GM21390 (cell line): Measurements from ENCODE around the gene SPATA32.
"Not testable (repeated sequence)": the region's sequence is repeated elsewhere in the genome, so short reads cannot be mapped to it uniquely, and the experiment has no call there.

Experiments
- ATAC-seq: cut with Tn5 transposase; IDR thresholded peaks from one replicate; pipeline ENCODE4 v1.9.1; 2021; ENCODE audit not compliant: unreplicated experiment

Gene SPATA32

DNA sequence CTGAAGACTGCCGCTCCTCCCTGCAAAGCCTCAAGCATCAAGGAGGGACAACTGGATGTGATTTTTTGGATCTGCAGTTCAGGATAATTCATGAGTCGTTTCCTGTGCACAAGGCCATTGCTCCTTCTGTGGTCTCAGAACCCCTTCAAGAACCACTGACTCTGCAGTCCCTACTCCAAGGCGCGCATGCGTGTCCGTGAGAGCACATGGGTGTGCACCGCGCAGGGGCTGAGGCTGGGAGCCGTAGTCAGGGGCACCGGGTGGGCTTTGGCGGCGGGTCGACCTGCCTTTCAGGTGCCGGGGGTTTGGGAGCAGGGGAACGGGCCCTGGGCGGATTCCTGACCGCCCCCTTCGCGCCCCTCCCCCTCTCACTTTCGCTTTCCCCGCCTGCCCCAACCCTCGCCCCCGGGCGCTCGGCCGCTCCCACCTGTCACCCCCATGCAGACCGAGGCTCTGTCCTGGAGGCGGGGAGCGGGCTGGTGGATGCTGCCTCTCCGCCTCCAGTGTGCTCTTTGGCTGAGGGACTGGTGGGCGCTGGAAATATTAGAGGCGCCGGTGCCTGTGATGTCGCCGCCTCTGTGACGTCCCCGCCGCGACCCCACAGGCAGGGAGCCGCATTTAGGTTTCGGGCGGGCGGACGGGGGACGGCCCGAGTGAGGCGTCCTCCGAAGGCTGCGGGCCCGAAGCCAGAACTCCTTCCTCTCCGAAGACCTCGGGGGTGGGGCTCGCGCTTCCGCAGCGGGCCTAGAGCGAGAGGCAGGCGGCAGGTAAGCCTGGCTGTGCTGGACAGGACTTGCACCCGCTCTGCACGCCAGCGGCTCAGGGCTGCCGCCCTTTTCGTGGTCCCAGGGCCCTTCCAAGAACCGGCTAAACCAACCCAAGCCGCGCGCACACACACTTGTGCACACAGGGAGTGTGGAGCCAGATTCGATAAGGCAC, at the start of gene SPATA32:
TSS of gene SPATA32 (minus strand) at position 518 of the 939 bp plus-strand sequence. CDS start at position 440, 78 bp downstream.
- ATAC-seq: no peak

GRCh38 chr17:45311401-45311759, 49.5 kb upstream of the SPATA32 start:
- no peak for ATAC-seq

DNA sequence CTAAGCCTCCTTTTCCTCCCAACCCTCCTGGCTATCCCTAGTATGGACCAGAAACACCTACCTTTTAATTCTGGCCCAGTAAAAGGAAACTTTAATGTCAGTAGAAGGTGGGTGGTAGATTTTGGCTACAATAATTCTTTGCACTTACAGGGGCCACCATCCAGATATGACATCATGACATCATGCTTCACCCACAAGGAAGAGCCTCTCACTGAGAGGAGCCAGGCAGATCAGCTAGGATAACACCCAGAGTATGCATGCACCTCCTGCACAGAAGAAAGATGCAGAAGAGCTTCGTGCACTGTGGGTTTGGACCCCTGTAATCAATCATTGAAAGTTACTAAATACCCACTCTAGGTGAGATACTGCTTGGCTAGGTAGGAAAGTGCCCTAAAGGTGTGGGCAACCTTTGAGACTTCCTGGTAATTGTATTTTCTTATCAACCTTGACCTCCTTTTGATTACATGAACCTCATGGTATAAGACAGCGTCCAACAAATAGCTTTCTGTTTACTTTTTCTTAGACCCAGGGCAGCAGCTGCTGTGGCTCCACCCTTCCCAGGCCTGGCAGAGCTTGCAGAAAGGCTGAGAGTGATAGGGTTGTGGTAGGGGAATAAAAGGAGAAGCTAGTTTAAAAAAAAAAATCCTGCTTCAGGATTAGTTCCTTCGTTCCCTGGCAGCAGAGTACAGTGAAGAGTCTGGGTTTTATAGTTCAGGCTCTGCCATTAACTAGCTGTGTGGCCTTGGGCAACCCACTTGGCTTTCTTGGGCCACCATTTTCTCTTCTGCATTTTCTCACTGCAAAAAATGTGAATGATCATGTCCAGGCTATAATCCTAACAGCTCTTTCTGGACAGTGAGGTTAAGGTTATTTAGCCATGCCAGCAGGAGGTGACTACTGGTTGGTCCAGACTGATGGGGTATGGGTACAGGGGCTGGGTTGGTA, 48.8 kb upstream of the SPATA32 start:
- no peak for ATAC-seq

DNA sequence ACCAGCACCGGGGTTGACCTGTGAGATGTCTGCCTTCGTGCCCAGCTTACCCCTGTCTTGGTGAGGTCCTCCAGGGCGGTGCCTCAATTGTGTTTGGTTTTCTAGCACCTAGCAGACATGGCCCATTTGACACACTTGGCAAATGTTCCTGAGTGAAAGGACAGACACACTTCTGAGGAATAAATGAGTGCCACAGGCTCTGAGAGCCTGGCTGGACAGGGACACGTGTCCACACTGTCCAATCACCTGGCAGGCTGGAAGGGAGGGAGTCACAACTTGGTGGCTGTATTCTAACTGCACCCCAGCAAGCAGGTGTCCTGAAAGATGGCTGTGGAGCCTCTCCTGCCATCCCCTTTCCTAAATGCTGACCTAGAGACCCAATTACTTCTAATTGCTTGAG, 47.5 kb upstream of the SPATA32 start:
- no peak for ATAC-seq

DNA sequence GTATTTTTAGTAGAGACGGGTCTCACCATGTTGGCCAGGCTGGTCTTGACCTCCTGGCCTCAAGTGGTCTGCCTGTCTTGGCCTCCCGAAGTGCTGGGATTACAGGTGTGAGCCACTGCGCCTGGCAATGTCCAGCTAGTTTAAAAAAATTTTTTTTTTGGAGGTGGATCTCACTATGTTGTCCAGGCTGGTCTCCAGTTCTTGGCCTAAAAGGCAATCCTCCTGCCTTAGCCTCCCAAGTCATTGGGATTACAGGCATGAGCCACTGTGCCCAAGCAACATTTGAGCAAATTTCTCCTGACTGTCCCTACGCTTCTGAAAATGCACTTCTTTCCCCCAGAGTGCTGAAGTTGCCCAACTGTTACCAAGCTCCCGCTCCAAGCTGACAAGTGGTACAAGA, 46.9 kb upstream of the SPATA32 start:
- no peak for ATAC-seq

DNA sequence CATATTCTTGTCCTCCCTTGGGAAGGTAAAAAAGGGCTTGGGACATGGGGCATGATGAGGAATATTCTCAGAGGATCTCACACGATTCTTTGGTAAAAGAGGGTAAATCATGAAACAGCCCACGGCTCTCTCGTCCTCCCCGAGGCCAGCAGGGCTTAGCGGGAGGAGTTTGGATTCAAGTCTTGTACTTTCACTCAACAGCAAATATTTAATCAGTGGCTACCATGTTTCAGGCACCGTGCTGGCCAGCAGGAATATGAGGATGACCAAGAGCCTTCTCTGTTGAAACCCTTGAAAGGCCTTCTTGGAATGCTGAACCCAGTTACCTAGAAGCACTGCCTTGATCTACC, 46.1 kb upstream of the SPATA32 start:
- no peak for ATAC-seq

GRCh38 chr17:45307290-45308015, 45.6 kb upstream of the SPATA32 start:
- ATAC-seq: peak; percentile 31

- ATAC-seq: no peak
These were observed 44.7 kb upstream of the SPATA32 start for GRCh38 chr17:45306623-45307022.

DNA sequence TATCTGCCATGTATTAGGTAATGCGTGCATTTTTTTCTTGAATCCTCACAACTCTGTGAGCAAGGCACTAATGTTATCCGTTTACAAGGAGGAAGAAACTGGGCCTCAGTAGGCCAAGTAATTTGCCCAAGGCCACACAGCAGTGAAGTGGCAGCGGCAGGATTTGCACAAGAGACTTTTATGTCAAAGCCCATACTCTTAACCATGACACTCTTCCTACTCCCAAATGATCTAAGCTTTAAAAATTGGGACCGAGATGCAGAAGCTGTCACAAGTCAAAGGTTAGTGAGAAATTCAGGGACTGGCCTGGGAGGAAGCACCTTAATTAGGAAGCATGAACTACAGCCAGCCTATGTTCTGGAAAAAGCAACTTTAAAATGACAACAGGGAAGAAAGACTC, 44.2 kb upstream of the SPATA32 start:
- ATAC-seq: no peak

DNA sequence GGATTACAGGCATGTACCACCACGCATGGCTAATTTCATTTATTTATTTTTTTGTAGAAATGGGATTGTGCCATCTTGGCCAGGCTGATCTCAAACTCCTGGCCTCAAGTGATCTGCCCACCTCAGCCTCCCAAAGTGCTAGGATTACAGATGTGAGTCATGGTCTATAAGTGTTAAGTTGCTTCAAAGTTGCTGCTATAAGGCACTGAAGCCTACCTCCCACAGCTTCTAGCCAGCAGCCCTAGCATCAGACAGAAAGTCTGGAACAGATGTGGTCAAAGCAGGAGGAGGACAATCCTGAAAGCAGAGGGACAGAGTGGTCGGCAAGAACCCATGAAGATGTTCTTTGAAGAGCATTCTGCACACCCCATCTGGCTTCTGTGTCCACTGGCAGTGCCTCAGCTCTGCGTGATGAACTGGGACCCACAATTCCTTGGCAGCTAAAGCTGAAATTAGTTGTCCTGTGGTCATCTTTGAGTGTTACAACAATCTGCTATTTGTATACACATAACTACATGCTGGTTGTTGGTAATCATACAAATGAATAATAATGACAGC, 43.7 kb upstream of the SPATA32 start:
- ATAC-seq: no peak

DNA sequence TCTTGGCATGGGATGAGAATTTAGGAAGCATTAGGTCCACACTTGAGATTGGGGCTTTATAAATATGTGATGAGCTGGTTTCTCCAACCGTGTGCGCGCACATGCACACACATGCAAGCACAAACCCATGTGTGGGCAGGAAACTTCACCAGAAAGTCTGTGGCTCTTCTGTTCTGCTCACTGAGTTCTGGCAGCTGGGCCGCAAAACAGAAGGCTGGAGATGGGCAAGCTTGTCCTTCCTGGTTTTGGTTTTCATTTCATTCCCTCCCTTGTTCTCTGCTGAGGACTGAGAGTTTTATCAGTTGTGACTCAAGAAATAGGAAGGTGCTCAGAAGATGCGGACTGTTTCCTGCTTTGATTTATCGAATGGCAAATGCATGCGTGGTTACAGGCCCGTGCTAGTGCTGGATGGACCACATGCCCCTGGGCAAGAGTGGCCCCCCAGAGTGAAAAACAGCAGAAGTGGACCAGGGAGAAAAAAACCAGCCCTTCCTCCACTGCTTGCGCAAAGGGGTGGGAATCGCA, 40.8 kb upstream of the SPATA32 start:
- peak; percentile 64 for ATAC-seq

DNA sequence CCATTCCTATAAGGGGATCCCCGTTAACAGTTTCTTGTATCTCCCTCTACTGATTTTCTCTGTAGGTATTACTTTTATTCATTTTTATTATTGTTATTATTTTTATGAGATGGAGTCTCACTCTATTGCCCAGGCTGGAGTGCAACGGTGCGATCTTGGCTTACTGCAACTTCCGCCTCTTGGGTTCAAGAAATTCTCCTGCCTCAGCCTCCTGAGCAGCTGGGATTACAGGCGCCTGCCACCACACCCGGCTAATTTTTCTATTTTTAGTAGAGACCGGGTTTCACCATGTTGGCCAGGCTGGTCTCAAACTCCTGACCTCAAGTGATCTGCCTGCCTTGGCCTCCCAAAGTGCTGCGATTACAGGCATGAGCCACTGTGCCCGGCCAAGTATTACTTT, 40.3 kb upstream of the SPATA32 start:
- ATAC-seq: not testable (repeated sequence)

- ATAC-seq: no peak
These were observed 39.8 kb upstream of the SPATA32 start for GRCh38 chr17:45301674-45302073.

- no peak for ATAC-seq
These were observed 38.3 kb upstream of the SPATA32 start for GRCh38 chr17:45300060-45300751.

DNA sequence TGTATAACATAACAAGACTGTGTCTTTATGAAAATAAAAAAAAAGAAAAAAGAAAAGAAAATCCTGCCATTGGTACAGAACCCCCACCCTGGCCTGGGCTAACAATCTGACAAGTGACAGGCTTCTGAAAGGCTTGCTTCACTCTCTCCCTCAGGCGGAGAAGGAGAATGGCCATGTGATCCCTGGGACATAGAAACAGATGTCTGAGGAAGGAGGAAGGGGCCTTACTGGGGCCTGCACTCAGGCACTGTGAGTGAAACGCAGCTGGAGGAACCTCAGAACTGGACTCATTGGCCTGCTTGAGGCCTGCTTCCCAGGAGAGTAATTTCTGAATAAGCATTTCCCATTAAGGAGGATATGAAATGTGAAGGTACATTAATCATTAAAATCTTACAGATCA, 37.5 kb upstream of the SPATA32 start:
- no peak for ATAC-seq

DNA sequence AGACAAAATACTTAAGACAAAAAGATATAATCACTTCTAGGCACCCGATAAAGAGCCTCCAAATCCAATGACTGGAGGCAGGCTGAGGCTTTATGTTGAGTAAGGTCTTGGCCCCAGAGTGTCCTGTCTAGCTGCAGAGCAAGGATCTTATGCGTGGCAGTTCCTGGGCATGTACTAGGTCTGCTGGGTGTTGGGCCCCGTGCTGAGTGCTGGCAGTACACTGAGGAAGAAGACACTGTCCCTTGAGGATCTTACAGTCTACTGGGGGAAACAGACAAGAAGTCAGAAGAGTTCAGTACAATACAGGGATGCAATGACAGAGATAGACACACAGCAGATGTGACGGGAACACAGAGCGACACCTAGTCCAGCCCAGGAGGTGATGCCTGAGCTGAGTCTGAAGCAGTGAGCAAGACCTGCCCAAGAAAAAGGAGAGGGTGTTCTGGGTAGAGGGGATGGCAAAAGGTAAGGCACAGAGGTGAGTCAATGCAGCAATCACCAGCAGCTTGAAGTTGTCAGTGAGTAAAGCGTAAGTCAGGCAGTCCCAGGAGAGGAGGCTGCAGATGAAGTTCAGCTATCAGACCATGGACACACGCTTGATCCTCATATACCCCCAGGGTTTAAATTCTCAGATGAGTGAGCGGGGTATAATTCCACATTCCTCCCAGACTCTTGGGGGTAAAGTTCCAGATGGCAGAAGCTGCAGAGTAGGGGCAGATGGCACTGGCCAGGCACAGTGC, 36.8 kb upstream of the SPATA32 start:
- no peak for ATAC-seq

GRCh38 chr17:45296833-45297124, 34.9 kb upstream of the SPATA32 start:
- ATAC-seq: no peak

- no peak for ATAC-seq
These were observed 34.3 kb upstream of the SPATA32 start for GRCh38 chr17:45296003-45296832.

GRCh38 chr17:45294506-45294905, 32.6 kb upstream of the SPATA32 start:
- ATAC-seq: no peak
